Measurements from ENCODE around the gene SVEP1.
"Not testable (repeated sequence)": the region's sequence is repeated elsewhere in the genome, so short reads cannot be mapped to it uniquely, and the experiment has no call there.

Gene SVEP1

GRCh38 chr9:110443866-110444220, 135.7 kb downstream of the SVEP1 start:
- peak; percentile 81 for DNase-seq (ENCODE audit: low read depth)

- DNase-seq (ENCODE audit: low read depth) = peak; percentile 85
Observed at GRCh38 chr9:110443146-110443865, 136.2 kb downstream of the SVEP1 start.

DNA sequence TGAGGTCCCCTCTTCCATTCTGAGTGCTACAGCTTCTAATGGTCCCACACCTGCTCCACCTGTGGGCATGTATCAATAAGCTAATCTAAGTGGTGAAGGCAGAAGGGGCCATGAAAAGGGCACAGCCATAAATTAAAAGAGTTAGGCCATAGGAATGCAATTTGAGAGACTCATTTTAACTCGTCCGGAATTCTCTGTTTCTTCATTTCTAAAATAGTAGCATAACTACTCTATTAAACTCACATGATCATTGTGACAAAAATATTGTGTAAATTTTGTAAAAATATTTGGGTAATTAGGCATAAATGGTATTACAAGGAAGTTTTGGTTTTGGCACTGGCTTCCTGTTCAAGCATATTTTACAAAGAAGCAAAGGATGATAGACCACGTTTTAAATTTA, 138.7 kb downstream of the SVEP1 start:
- DNase-seq (ENCODE audit: low read depth) = peak; percentile 22

GRCh38 chr9:110440172-110440571, 139.4 kb downstream of the SVEP1 start:
- DNase-seq (ENCODE audit: low read depth) = peak; percentile 91

GRCh38 chr9:110432253-110432652, 147.3 kb downstream of the SVEP1 start:
- DNase-seq (ENCODE audit: low read depth) = peak; percentile 82

- DNase-seq (ENCODE audit: low read depth) = no peak
Observed at GRCh38 chr9:110429453-110429852, 150.1 kb downstream of the SVEP1 start.

DNA sequence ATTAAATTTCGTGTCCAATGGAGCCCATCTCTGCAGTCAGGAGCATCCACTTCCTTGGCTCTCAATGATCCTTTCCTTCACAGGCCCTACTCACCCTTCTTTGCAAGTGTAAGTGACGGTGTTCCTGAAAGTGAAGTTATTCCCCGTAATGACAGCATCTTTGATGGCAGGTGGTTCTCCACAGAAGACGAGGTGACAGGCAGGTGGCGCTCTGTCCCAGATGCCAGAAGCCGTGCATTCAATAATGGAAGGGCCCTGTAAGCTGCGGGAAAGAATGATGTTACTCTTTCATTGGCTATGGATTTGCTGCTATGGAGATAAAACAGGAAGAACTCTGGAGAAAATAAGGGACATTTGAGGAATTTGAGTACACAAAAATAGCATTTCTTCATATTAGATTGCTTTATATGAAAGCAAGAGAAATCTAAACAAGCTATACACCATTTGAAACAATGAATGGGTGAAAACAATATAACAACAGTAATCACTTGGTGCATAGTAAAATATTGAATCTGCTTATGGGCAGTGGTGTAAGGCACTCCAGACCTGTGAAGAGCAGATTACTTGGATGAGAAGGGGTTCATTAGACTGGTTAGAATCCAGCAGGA, 151.9 kb downstream of the SVEP1 start:
- DNase-seq (ENCODE audit: low read depth) = peak; percentile 60

DNA sequence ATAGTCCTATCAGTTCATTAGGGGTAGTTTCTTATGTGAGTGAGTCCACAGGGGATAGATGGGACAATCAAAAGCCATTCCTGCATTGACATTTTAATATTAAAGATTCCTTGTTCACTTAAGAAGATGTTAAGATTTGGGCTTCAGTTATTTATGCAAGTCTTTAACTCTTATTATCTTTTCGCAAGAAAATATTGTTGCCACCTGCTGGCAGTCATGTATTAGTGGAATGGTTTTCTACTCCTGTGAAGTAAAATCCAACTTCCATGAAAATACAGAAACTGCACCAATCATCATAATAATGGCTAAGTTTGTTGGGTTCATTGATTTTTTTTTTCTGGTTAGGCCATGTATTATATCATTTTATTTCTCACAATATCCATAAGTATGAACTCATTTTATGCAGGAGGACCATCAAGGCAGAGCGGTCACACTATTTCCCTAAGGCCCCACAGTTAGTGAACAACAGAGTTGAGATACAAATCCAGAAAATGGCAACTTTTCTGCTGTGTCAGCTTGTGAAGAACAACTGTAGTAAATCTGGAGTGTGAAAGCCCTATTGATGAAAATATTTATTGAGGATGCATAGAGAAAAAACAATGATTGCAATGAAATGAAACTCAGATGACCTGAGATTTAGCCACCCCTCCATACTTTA, 153.4 kb downstream of the SVEP1 start:
- peak; percentile 51 for DNase-seq (ENCODE audit: low read depth)

GRCh38 chr9:110414471-110414870, 165.1 kb downstream of the SVEP1 start:
- no peak for DNase-seq (ENCODE audit: low read depth)

DNA sequence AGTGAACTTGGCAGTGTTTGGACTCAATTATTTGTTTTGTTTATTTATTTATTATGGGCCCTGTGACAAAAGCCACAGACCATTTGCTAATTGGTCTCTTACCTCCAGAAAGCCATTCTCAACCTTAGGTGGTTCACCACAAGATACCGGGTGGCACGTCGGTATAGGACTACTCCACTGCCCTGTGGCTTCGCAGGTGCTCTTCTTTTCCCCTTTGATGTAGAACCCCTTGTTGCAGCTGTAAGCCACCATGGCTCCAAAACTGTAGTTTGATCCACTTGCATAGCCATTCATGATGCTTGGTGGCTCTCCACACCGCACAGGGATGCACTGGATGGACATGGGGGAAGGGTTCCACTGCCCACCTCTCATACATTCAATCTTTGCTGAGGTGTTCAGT, 168.6 kb downstream of the SVEP1 start:
- no peak for DNase-seq (ENCODE audit: low read depth)

DNA sequence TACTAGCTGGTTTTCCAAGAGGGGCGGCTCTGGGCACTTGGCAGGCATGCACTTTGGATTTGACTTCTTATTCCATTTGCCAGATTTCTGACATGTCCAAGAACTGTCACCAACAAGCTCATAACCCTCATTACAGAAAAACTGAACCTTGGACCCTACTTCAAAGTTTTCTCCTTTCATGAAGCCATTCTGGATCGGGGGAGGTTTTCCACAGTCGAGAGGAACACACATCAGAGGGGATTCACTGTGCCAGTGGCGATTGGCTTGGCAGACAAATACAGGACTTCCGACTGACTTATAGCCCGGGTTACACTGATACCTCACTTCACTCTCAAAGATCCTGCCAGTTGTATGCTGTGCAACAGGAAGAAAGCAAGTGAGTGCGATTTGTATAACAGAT, 170.9 kb downstream of the SVEP1 start:
- no peak for DNase-seq (ENCODE audit: low read depth)

GRCh38 chr9:110405858-110406443, 173.6 kb downstream of the SVEP1 start:
- no peak for DNase-seq (ENCODE audit: low read depth)

GRCh38 chr9:110404473-110404872, 175.1 kb downstream of the SVEP1 start:
- no peak for DNase-seq (ENCODE audit: low read depth)

- DNase-seq (ENCODE audit: low read depth) = no peak
Observed at GRCh38 chr9:110399983-110400382, 179.6 kb downstream of the SVEP1 start.

DNA sequence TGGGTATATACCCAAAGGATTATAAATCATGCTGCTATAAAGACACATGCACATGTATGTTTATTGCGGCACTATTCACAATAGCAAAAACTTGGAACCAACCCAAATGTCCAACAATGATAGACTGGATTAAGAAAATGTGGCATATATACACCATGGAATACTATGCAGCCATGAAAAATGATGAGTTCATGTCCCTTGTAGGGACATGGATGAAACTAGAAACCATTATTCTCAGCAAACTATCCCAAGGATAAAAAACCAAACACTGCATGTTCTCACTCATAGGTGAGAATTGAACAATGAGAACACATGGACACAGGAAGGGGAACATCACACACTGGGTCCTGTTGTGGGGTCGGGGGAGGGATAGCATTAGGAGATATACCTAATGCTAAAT, 180.5 kb downstream of the SVEP1 start:
- DNase-seq (ENCODE audit: low read depth) = not testable (repeated sequence)

- no peak for DNase-seq (ENCODE audit: low read depth)
Observed at GRCh38 chr9:110391826-110392485, 187.6 kb downstream of the SVEP1 start.

GRCh38 chr9:110389148-110389750, 190.3 kb downstream of the SVEP1 start:
- no peak for DNase-seq (ENCODE audit: low read depth)

GRCh38 chr9:110383491-110383890, 196.1 kb downstream of the SVEP1 start:
- DNase-seq (ENCODE audit: low read depth) = no peak

DNA sequence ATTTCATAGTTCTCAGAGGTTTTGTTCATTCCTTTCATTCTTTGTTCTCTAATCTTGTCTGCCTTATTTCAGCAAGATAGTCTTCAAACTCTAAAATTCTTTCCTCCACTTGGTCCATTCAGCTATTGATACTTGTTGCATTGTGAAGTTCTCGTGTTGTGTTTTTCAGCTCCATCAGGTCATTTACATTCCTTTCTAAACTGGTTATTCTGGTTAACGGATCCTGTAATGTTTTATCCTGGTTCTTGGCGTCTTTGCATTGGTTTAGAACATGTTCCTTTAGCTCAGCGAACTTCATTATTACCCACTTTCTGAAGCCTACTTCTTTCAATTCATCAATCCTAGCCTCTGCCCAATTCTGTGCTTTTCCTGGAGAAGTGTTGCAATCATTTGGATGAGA, 196.8 kb downstream of the SVEP1 start:
- no peak for DNase-seq (ENCODE audit: low read depth)

GRCh38 chr9:110371411-110372007, 208.0 kb downstream of the SVEP1 start:
- DNase-seq (ENCODE audit: low read depth) = no peak

- DNase-seq (ENCODE audit: low read depth) = peak; percentile 85
Observed at GRCh38 chr9:110370315-110370714, 209.2 kb downstream of the SVEP1 start.

- DNase-seq (ENCODE audit: low read depth) = no peak
Observed at GRCh38 chr9:110364451-110364850, 215.1 kb downstream of the SVEP1 start.
